ENCODE data around the gene SH3D19. TPM values are rescaled to one million over a fixed set of nuclear protein-coding genes. Genes with fewer than 3 reads are reported as not detected.

The SH3D19 gene
- 100 to 1,000 TPM in 1 of 2 donors, 10 to 100 TPM in 1; 94.8 to 143 TPM for total RNA-seq

DNA sequence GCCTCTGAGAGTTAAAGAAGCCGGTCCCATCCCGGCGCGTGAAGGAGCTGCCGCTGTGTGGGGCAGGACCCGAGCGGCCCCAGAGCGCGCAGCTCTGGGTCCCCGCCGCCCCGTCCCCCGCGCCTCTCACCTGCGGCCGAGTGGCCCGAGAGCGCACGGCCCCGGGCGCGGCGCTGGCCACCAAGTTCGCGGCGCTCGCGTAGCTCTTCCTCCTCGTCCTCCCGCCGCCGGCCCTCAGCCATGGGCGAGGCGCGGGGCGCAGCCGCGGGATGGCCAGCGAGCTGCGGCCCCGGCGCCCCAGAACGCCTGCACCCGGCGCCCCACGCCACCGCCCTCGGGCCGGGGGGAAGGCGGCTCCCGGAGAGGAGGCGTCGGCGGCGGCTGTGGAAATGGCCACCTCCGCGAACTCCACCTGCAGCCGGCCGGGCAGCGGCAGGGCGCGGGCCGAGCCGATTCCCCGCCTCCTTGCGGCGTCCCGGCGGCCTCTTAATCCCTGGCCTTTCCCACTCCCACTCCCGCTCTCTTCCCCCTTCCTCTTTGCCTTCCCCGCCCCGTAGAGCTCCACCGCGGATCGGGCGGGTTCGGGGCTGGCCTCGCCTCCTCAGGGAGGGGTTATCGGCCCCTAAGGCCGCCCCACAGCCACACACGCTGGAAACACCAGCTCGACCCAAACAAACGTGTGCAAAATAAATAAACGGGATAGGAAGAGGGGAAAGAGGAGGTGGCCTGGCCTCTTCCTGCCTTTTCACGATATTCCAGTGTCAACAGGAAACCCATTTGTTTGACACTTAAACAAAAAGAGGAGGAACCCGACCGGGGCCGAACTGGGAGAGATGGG, at the start of gene SH3D19:
SH3D19 (minus strand) TSS at position 495 of the 838 bp plus-strand sequence; CDS start at position 242, 253 bp downstream.
- Histone ChIP-seq H3K4me1 (ENCODE audit: control insufficient read depth in 1 of 2, low read depth in 2 of 2) (peaks cover 3 to 36% of the 10 kb centered on the region in 2 donors), H3K36me3 (no peaks in the 10 kb centered on the region), H3K27me3 (replicated peaks; ENCODE audit: insufficient read depth) (no peaks in the 10 kb centered on the region), H3K4me3 (peak within 1 kb of the TSS; percentile 90), H3K9me3 (no peaks in the 10 kb centered on the region), H3K27ac (peak within 1 kb of the TSS; percentile 89 to 93)
- peak; percentile 54 for ATAC-seq (ENCODE audit: insufficient number of reproducible peaks, low FRiP score, low read depth)
- DNase-seq (ENCODE audit: low spot score) = no peak
- TF ChIP-seq CTCF (IDR thresholded peaks at IDR 0.05) = peak; percentile 7

- H3K4me1 ChIP-seq (ENCODE audit: control insufficient read depth in 1 of 2, low read depth in 2 of 2) = no peaks in the 10 kb centered on the region
- ATAC-seq (ENCODE audit: insufficient number of reproducible peaks, low FRiP score, low read depth) (peak; percentile 60), DNase-seq (ENCODE audit: low spot score) (peak; percentile 53)
- no peaks in the 10 kb centered on the region for H3K27me3 ChIP-seq (replicated peaks; ENCODE audit: insufficient read depth)
- no peaks in the 10 kb centered on the region for H3K9me3 ChIP-seq
- peak; percentile 96 for TF ChIP-seq CTCF (IDR thresholded peaks at IDR 0.05)
- H3K27ac ChIP-seq = no peak overlapping the region
- H3K36me3 ChIP-seq = no peaks in the 10 kb centered on the region
- no peak overlapping the region for H3K4me3 ChIP-seq
These were observed 37.2 kb upstream of the SH3D19 start for GRCh38 chr4:151362404-151363164.

DNA sequence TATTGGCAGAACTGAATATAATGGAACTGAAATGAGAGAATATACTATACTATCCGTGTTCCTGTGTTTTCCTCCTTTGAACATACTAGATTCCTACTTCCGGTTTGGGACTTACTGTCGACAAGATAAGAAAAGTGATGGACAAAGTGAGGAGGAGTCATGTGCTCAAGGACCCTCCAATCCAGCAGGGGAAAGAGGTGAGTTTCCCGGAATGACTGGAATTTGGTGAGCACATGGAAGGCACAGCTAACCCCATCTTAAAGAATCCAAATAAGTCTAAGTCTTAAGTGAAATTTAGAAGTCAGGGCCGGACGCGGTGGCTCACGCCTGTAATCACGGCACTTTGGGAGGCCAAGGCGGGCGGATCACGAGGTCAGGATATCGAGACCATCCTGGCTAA, 36.6 kb upstream of the SH3D19 start:
- Histone ChIP-seq H3K4me1 (ENCODE audit: control insufficient read depth in 1 of 2, low read depth in 2 of 2) (no peaks in the 10 kb centered on the region), H3K9me3 (no peaks in the 10 kb centered on the region), H3K27me3 (replicated peaks; ENCODE audit: insufficient read depth) (no peaks in the 10 kb centered on the region), H3K27ac (no peak overlapping the region), H3K4me3 (no peak overlapping the region), H3K36me3 (no peaks in the 10 kb centered on the region)
- no peak for TF ChIP-seq CTCF (IDR thresholded peaks at IDR 0.05)
- DNase-seq (ENCODE audit: low spot score) = no peak
- no peak for ATAC-seq (ENCODE audit: insufficient number of reproducible peaks, low FRiP score, low read depth)

DNA sequence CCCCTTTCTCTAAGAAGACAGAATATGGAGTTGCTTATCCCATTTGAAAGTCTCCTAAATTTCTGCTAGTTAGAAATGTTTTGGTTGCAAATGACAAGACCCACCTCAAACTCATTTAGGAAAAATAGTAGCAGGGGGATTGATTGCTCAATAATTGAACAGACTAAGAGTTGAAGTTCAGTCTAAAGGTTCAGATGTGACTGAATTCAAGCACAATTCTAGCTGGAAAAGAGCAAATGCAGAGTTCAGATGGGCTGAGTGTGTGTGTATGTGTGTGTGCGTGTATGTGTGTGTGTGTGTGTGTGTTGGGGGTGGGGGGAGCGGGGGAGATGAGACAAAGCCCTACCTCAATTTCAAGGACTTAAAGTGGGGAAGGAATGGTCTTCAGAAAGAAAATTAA, 35.7 kb upstream of the SH3D19 start:
- no peak for DNase-seq (ENCODE audit: low spot score)
- H3K4me3 ChIP-seq = no peak overlapping the region
- no peaks in the 10 kb centered on the region for H3K4me1 ChIP-seq (ENCODE audit: control insufficient read depth in 1 of 2, low read depth in 2 of 2)
- no peak overlapping the region for H3K27ac ChIP-seq
- TF ChIP-seq CTCF (IDR thresholded peaks at IDR 0.05) = no peak
- H3K9me3 ChIP-seq = no peaks in the 10 kb centered on the region
- no peaks in the 10 kb centered on the region for H3K27me3 ChIP-seq (replicated peaks; ENCODE audit: insufficient read depth)
- no peak for ATAC-seq (ENCODE audit: insufficient number of reproducible peaks, low FRiP score, low read depth)
- no peaks in the 10 kb centered on the region for H3K36me3 ChIP-seq

DNA sequence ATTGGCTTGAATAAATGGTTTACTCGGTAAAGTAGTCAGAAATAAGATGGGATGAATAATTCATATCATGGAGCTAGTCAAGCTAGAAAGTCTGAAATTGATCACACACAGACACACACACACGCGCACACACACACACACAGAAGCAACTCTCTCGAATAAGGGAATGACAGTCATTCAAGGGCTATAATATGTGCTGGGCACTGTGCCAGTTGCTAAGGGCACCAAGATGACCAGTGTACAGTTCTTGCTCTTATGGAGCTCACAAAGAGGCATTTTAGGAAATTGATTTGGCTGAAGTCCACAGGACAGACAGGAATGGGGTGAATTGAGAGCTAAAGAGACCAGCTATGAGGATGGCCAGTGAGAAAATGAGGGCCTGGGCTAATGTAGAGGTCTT, 34.2 kb upstream of the SH3D19 start:
- H3K4me1 ChIP-seq (ENCODE audit: control insufficient read depth in 1 of 2, low read depth in 2 of 2) = no peaks in the 10 kb centered on the region
- ATAC-seq (ENCODE audit: insufficient number of reproducible peaks, low FRiP score, low read depth) (no peak), DNase-seq (ENCODE audit: low spot score) (no peak)
- no peaks in the 10 kb centered on the region for H3K36me3 ChIP-seq
- no peaks in the 10 kb centered on the region for H3K27me3 ChIP-seq (replicated peaks; ENCODE audit: insufficient read depth)
- H3K9me3 ChIP-seq = no peaks in the 10 kb centered on the region
- no peak overlapping the region for H3K27ac ChIP-seq
- TF ChIP-seq CTCF (IDR thresholded peaks at IDR 0.05) = no peak
- no peak overlapping the region for H3K4me3 ChIP-seq

All from thoracic aorta (tissue), 2 donors.